DND-41 (cell line): ENCODE data around the gene LDHAL6A.
"Not testable (repeated sequence)": the region's sequence is repeated elsewhere in the genome, so short reads cannot be mapped to it uniquely, and the experiment has no call there.

Experiments
- ATAC-seq: fragments of 200-7000 bp; cut with Tn5 transposase; 3 replicates; pipeline ENCODE4 v1.9.1; 2021; ENCODE audit warnings: low read depth; ENCODE audit not compliant: insufficient read depth
- DNase-seq: peaks from one replicate; pipeline ENCODE4 v3.0.0-alpha.2; 2020
- H2AFZ ChIP-seq: 2 replicates; pipeline ENCODE4 v1.6.0; 2012; ENCODE audit warnings: low read depth, low read length
- H3K27ac ChIP-seq: 2 replicates; pipeline ENCODE4 v1.5.1; 2012; ENCODE audit warnings: low read length, inconsistent platforms
- H3K27me3 ChIP-seq: fragments of 200-600 bp; sonication (generic); 2 replicates; pipeline ENCODE4 v1.6.0; 2012; ENCODE audit warnings: low read length, mild to moderate bottlenecking, inconsistent platforms; ENCODE audit not compliant: insufficient read depth, poor library complexity
- H3K36me3 ChIP-seq: 2 replicates; pipeline ENCODE4 v1.5.1; 2012; ENCODE audit warnings: low read length, inconsistent platforms; ENCODE audit not compliant: insufficient read depth
- H3K4me1 ChIP-seq: 2 replicates; pipeline ENCODE4 v1.5.1; 2012; ENCODE audit warnings: mild to moderate bottlenecking, low read length; ENCODE audit not compliant: insufficient read depth
- H3K4me2 ChIP-seq: 2 replicates; pipeline ENCODE4 v1.6.0; 2012; ENCODE audit warnings: mild to moderate bottlenecking, moderate library complexity, low read length, inconsistent platforms; ENCODE audit not compliant: insufficient read depth
- H3K4me3 ChIP-seq, 2 experiments: fragments of 200-600 bp in 1 of 2; shearing (Covaris generic) in 1 of 2; 2 replicates each; pipeline ENCODE4 v1.5.1; 2012 to 2016; ENCODE audit warnings: inconsistent platforms in 2 of 2, low read length in 2 of 2, mild to moderate bottlenecking in 2 of 2, low read depth in 1 of 2, moderate library complexity in 1 of 2
- H3K79me2 ChIP-seq: 2 replicates; pipeline ENCODE4 v1.6.0; 2012; ENCODE audit warnings: low read length, inconsistent platforms; ENCODE audit not compliant: insufficient read depth
- H3K9ac ChIP-seq: 2 replicates; pipeline ENCODE4 v1.6.0; 2012; ENCODE audit warnings: low read depth, mild to moderate bottlenecking, inconsistent platforms, low read length, moderate library complexity
- H3K9me3 ChIP-seq: 2 replicates; pipeline ENCODE4 v1.5.1; 2012; ENCODE audit warnings: low read length, moderate library complexity, mild to moderate bottlenecking, inconsistent platforms; ENCODE audit not compliant: insufficient read depth, severe bottlenecking
- H4K20me1 ChIP-seq: 2 replicates; pipeline ENCODE4 v1.6.0; 2012; ENCODE audit warnings: low read length; ENCODE audit not compliant: insufficient read depth
- CTCF ChIP-seq: IDR thresholded peaks from 2 replicates; pipeline ENCODE4 v1.5.1; 2012; ENCODE audit warnings: borderline replicate concordance, low read length, moderate library complexity, mild to moderate bottlenecking; ENCODE audit not compliant: poor library complexity, severe bottlenecking; ENCODE audit errors: extremely low read depth
- EZH2 ChIP-seq: IDR thresholded peaks from 3 replicates; pipeline ENCODE4 v1.6.1; 2012; ENCODE audit warnings: borderline replicate concordance, low read depth, mild to moderate bottlenecking, moderate library complexity, low read length, inconsistent platforms; ENCODE audit not compliant: severe bottlenecking

Gene LDHAL6A

DNA sequence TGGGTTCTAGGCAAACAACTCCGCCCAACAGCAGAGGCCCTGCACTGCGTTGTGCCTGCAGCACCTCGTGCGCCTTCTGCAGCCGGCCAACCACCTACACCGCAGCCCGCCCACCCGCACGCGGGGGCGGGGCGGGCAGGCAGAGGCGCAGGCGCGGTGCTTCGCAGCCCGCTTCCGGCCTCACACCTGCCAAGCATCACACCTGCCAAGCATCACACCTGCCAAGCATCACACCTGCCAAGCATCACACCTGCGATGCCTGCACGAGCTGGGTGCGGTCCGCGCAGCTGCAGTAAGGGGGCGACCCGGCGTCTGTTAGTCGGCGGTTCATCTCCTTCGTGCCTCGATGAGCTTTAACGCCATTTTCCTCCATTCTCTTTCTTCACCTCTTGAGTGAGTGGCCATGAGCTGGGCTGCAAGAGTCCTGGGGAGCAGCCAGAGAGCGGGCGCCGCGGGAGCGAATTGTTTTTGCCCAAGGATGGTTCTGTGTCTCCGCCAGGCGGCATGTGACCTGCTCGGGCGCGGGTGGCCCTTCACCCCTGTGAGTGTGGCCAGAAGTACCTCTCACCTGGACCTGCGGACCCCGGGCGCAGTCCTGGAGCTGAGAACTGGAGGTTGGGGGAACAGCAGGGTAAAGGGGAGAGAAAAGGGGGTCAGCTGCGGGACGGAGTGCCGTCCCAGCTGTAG is at the start of gene LDHAL6A:
TSS of gene LDHAL6A (plus strand) at position 171 of the 687 bp plus-strand sequence. CDS start 825 bp downstream, outside the sequence.
- Histone ChIP-seq H3K4me3 (no peak within 1 kb of the TSS), H3K36me3 (no peaks in the 10 kb centered on the region), H3K79me2 (no peaks in the 10 kb centered on the region), H3K4me1 (no peaks in the 10 kb centered on the region), H3K9ac (no peak within 1 kb of the TSS), H4K20me1 (no peaks in the 10 kb centered on the region), H3K9me3 (no peaks in the 10 kb centered on the region), H2AFZ (no peak within 1 kb of the TSS), H3K4me2 (no peak within 1 kb of the TSS), H3K27ac (no peak within 1 kb of the TSS), H3K27me3 (no peaks in the 10 kb centered on the region)
- TF ChIP-seq EZH2, result no peak
- no peak for TF ChIP-seq CTCF
- ATAC-seq (no peak), DNase-seq (no peak)

- not testable (repeated sequence) for H3K9me3 ChIP-seq, H2AFZ ChIP-seq, DNase-seq, H3K4me2 ChIP-seq, H3K27me3 ChIP-seq, ATAC-seq, H3K4me1 ChIP-seq, H3K9ac ChIP-seq, H3K4me3 ChIP-seq, H3K27ac ChIP-seq
- H4K20me1 ChIP-seq, result peaks cover 24% of the 10 kb centered on the region
- H3K79me2 ChIP-seq, result peaks cover 11% of the 10 kb centered on the region
- peaks cover 64% of the 10 kb centered on the region for H3K36me3 ChIP-seq
Measured at GRCh38 chr11:18407400-18407799, 48.3 kb upstream of the LDHAL6A start.

- no peak overlapping the region for H2AFZ ChIP-seq
- H3K27me3 ChIP-seq, result no peaks in the 10 kb centered on the region
- H3K4me1 ChIP-seq, result no peaks in the 10 kb centered on the region
- no peak for TF ChIP-seq CTCF
- TF ChIP-seq EZH2, result no peak
- H3K9ac ChIP-seq, result no peak overlapping the region
- no peak overlapping the region for H3K27ac ChIP-seq
- H3K79me2 ChIP-seq, result peaks cover 2% of the 10 kb centered on the region; the same call in 1 of the 2 replicates
- no peak for DNase-seq
- no peaks in the 10 kb centered on the region for H3K9me3 ChIP-seq
- peak; percentile 46 for ATAC-seq
- no peak overlapping the region for H3K4me3 ChIP-seq
- H4K20me1 ChIP-seq, result peaks cover 17% of the 10 kb centered on the region
- no peak overlapping the region for H3K4me2 ChIP-seq
- peaks cover 52% of the 10 kb centered on the region for H3K36me3 ChIP-seq
Measured at GRCh38 chr11:18408558-18409291, 46.9 kb upstream of the LDHAL6A start.

- Histone ChIP-seq H3K27me3 (no peaks in the 10 kb centered on the region), H3K79me2 (no peaks in the 10 kb centered on the region), H3K4me1 (no peaks in the 10 kb centered on the region), H3K36me3 (no peaks in the 10 kb centered on the region), H3K9me3 (no peaks in the 10 kb centered on the region), H4K20me1 (no peaks in the 10 kb centered on the region), H3K27ac (no peak overlapping the region), H3K4me3 (no peak overlapping the region), H3K4me2 (no peak overlapping the region), H2AFZ (no peak overlapping the region), H3K9ac (no peak overlapping the region)
- no peak for ATAC-seq
- no peak for TF ChIP-seq CTCF
- TF ChIP-seq EZH2, result no peak
- DNase-seq, result no peak
Measured at GRCh38 chr11:18416459-18416858, 39.2 kb upstream of the LDHAL6A start.
